HG03432 (cell line): ENCODE measurements around the gene SPEN.
A peak's percentile ranks its signal among the peaks of the same experiment; 100 is the strongest.

Experiments
- ATAC-seq: cut with Tn5 transposase; IDR thresholded peaks from one replicate; pipeline ENCODE4 v1.9.1; 2021; ENCODE audit warnings: mild to moderate bottlenecking, moderate library complexity; ENCODE audit not compliant: unreplicated experiment

Gene SPEN

GRCh38 chr1:15946571-15947381 lies 99.3 kb downstream of the SPEN start:
- no peak for ATAC-seq

- ATAC-seq = no peak
Observed at GRCh38 chr1:15947382-15948090, 100.0 kb downstream of the SPEN start.

GRCh38 chr1:15948091-15948591 lies 100.6 kb downstream of the SPEN start:
- no peak for ATAC-seq

GRCh38 chr1:15948595-15949452 lies 101.3 kb downstream of the SPEN start:
- ATAC-seq = peak; percentile 4

GRCh38 chr1:15949453-15950245 lies 102.1 kb downstream of the SPEN start:
- peak; percentile 76 for ATAC-seq

GRCh38 chr1:15950302-15950701 lies 102.8 kb downstream of the SPEN start:
- no peak for ATAC-seq

GRCh38 chr1:15950763-15951295 lies 103.3 kb downstream of the SPEN start:
- ATAC-seq = no peak

- ATAC-seq = no peak
Observed at GRCh38 chr1:15951341-15952153, 104.0 kb downstream of the SPEN start.

GRCh38 chr1:15952317-15953258 lies 105.1 kb downstream of the SPEN start:
- no peak for ATAC-seq

- no peak for ATAC-seq
Observed at GRCh38 chr1:15953294-15953771, 105.8 kb downstream of the SPEN start.

- ATAC-seq = no peak
Observed at GRCh38 chr1:15953791-15954241, 106.3 kb downstream of the SPEN start.

GRCh38 chr1:15954316-15954715 lies 106.8 kb downstream of the SPEN start:
- no peak for ATAC-seq

GRCh38 chr1:15955552-15955951 lies 108.0 kb downstream of the SPEN start:
- ATAC-seq = no peak

GRCh38 chr1:15956150-15956549 lies 108.6 kb downstream of the SPEN start:
- ATAC-seq = no peak

GRCh38 chr1:15957221-15958095 lies 110.0 kb downstream of the SPEN start:
- ATAC-seq = no peak

- no peak for ATAC-seq
Observed at GRCh38 chr1:15958111-15958510, 110.6 kb downstream of the SPEN start.

- ATAC-seq = no peak
Observed at GRCh38 chr1:15958793-15959192, 111.3 kb downstream of the SPEN start.
